ENCODE data around the gene RAVER2. TPM values are rescaled to one million over a fixed set of nuclear protein-coding genes. Genes with fewer than 3 reads are reported as not detected.

Gene RAVER2
- total and polyA plus RNA-seq, 2 experiments from 2014 or later: 10.8 to 24.0 TPM

DNA sequence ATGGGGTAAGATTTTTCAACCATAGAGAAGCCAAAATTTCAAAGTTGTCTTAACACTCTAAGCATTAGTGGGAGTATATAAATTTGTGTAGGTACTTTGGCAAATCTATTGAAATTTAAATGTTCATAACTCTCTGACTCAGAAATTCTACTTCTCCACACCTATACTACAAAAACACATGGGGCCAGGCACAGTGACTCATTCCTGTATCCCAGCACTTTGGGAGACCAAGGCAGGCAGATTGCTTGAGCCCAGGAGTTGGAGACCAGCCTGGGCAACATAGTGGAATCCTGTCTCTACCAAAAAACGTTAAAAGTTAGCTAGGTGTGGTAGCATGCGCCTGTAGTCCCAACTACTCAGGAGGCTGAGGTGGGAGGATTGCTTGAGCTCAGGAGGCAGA lies 41.3 kb upstream of the RAVER2 start:
- H3K4me1 ChIP-seq (ENCODE audit: low read depth): no peaks in the 10 kb centered on the region

DNA sequence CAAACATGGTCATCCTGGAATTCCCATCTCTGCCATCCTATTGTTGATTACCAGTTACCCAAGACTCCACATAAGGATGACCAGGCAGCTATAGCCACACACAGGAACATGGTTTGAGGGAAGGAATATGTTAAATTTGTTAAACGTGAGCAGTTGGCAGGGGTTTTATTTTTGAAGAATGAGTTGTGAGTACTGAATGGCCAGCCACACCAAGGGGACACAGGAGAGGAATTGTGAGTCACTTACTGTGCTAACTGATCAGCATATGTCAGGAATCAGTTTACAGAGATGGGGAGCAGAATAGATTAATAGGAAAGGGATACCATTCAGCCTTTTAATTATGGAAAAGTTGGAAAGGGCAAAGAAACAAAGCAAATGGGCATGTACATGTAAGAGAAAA lies 39.3 kb upstream of the RAVER2 start:
- Histone ChIP-seq H3K4me3 (no peak overlapping the region), H3K27me3 (no peaks in the 10 kb centered on the region), H3K4me1 (ENCODE audit: low read depth) (no peaks in the 10 kb centered on the region), H3K9me3 (ENCODE audit: low read depth) (no peaks in the 10 kb centered on the region), H3K27ac (no peak overlapping the region), H3K36me3 (no peaks in the 10 kb centered on the region)
- TF ChIP-seq, protein P1, sequence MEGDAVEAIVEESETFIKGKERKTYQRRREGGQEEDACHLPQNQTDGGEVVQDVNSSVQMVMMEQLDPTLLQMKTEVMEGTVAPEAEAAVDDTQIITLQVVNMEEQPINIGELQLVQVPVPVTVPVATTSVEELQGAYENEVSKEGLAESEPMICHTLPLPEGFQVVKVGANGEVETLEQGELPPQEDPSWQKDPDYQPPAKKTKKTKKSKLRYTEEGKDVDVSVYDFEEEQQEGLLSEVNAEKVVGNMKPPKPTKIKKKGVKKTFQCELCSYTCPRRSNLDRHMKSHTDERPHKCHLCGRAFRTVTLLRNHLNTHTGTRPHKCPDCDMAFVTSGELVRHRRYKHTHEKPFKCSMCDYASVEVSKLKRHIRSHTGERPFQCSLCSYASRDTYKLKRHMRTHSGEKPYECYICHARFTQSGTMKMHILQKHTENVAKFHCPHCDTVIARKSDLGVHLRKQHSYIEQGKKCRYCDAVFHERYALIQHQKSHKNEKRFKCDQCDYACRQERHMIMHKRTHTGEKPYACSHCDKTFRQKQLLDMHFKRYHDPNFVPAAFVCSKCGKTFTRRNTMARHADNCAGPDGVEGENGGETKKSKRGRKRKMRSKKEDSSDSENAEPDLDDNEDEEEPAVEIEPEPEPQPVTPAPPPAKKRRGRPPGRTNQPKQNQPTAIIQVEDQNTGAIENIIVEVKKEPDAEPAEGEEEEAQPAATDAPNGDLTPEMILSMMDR (IDR thresholded peaks at IDR 0.05; ENCODE audit: low read depth, low read length): no peak
- DNase-seq (ENCODE audit: low read depth in 1 of 2, low spot score in 1 of 2): no peak

More for the DNA sequence above, 41.3 kb upstream of the RAVER2 start:
- TF ChIP-seq, protein P1 (IDR thresholded peaks at IDR 0.05; ENCODE audit: low read depth, low read length): no peak
- H3K27ac ChIP-seq: no peak overlapping the region
- H3K4me3 ChIP-seq: no peak overlapping the region
- no peaks in the 10 kb centered on the region for H3K36me3 ChIP-seq
- no peak for DNase-seq (ENCODE audit: low read depth in 1 of 2, low spot score in 1 of 2)
- H3K9me3 ChIP-seq (ENCODE audit: low read depth): no peaks in the 10 kb centered on the region
- H3K27me3 ChIP-seq: no peaks in the 10 kb centered on the region

DNA sequence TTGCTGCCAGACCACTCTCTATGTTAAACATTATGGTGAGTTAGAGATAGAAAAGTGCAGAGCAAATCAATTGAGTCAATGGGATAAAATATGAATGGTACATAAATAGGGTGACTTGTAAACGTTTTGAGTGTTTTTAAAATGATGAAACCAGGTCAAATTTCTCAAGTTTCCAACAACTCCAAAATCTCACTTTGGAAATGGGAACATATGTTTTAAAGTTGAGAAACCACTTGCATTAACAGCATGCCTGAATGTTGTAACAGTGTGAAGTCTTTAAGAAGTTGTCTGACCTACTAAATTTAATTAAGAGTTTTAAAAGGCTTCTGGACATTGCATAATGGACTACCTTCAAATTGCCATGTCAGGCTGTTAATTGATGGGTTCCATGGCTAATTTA lies 33.6 kb upstream of the RAVER2 start:
- Histone ChIP-seq H3K27me3 (no peaks in the 10 kb centered on the region), H3K27ac (no peak overlapping the region), H3K4me3 (no peak overlapping the region), H3K4me1 (ENCODE audit: low read depth) (no peaks in the 10 kb centered on the region), H3K9me3 (ENCODE audit: low read depth) (no peaks in the 10 kb centered on the region), H3K36me3 (no peaks in the 10 kb centered on the region)
- no peak for DNase-seq (ENCODE audit: low read depth in 1 of 2, low spot score in 1 of 2)
- TF ChIP-seq, protein P1 (IDR thresholded peaks at IDR 0.05; ENCODE audit: low read depth, low read length): no peak

DNA sequence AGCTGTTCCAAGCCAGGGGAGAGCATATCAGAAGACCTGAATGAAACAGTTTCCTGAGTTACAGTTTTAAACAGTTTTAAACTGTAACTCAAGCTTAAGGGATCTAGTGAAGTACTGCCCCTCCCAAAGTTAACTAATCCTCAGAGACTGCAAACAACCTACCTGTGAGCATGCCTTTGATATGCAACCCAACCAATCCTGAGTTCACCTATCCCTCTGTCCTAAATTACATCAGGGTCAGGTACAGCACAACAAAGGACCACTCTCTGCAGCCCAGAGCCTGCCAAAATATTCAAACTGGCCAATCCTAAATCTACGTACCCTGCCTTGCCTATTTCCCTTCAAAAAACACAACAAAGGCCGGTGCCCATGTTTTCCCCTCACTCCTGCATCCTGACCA lies 32.8 kb upstream of the RAVER2 start:
- TF ChIP-seq, protein P1 (IDR thresholded peaks at IDR 0.05; ENCODE audit: low read depth, low read length): no peak
- no peaks in the 10 kb centered on the region for H3K36me3 ChIP-seq
- H3K9me3 ChIP-seq (ENCODE audit: low read depth): no peaks in the 10 kb centered on the region
- H3K4me1 ChIP-seq (ENCODE audit: low read depth): no peaks in the 10 kb centered on the region
- no peak overlapping the region for H3K4me3 ChIP-seq
- DNase-seq (ENCODE audit: low read depth in 1 of 2, low spot score in 1 of 2): no peak
- H3K27me3 ChIP-seq: no peaks in the 10 kb centered on the region
- no peak overlapping the region for H3K27ac ChIP-seq

DNA sequence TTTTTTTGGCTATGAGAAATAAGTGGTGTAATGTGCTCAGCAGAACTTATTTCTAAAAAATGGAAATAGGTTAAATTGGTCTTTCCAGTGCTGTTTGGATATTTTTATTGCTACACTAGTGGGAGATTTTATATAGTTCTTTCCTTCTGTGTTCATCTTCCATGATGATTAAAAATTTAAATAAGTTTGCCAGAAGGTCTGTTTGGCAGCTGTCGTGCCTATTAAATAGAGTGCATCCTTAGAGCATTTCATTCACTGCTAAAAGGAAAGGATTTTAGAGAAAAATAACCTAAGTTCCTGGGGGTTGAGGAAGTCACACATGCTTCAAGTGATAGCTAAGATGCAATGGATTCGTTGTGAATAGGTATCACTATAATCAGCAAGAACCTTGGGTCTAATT lies 29.7 kb upstream of the RAVER2 start:
- Histone ChIP-seq H3K36me3 (no peaks in the 10 kb centered on the region), H3K27me3 (no peaks in the 10 kb centered on the region), H3K9me3 (ENCODE audit: low read depth) (no peaks in the 10 kb centered on the region), H3K4me1 (ENCODE audit: low read depth) (no peaks in the 10 kb centered on the region), H3K4me3 (no peak overlapping the region), H3K27ac (no peak overlapping the region)
- TF ChIP-seq, protein P1 (IDR thresholded peaks at IDR 0.05; ENCODE audit: low read depth, low read length): no peak
- no peak for DNase-seq (ENCODE audit: low read depth in 1 of 2, low spot score in 1 of 2)

DNA sequence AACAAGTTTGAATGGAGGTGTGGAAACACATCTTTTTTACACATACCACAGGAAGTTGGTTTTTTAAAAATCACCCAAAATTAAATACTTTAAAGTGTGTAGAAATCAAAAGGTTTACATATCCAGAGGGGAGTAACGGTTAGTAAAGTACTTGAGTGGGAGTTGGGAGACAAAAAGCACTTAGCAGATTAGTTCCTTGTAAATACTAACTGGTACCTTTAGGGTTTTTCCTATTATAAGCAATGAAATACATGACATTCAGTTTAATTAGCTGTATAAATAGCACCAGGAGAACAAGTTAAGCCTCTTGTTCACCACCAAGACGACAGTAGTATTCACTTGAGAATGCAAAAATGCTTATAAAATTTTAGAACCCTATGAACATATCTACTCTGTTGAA lies 23.7 kb upstream of the RAVER2 start:
- no peak for DNase-seq (ENCODE audit: low read depth in 1 of 2, low spot score in 1 of 2)
- TF ChIP-seq, protein P1 (IDR thresholded peaks at IDR 0.05; ENCODE audit: low read depth, low read length): no peak
- H3K4me1 ChIP-seq (ENCODE audit: low read depth): no peaks in the 10 kb centered on the region
- H3K36me3 ChIP-seq: no peaks in the 10 kb centered on the region
- H3K9me3 ChIP-seq (ENCODE audit: low read depth): no peaks in the 10 kb centered on the region
- no peaks in the 10 kb centered on the region for H3K27me3 ChIP-seq
- H3K4me3 ChIP-seq: no peak overlapping the region
- H3K27ac ChIP-seq: no peak overlapping the region

All from cardiac muscle cell (in vitro differentiated cells and primary cell).